HFFc6 (cell line): ENCODE measurements around the gene SHANK1. TPM values are rescaled to one million over a fixed set of nuclear protein-coding genes. Genes with fewer than 3 reads are reported as not detected.
"Not testable (repeated sequence)": the region's sequence is repeated elsewhere in the genome, so short reads cannot be mapped to it uniquely, and the experiment has no call there.

Experiments used
- DNase-seq: peaks from one replicate; pipeline ENCODE4 v3.0.0-alpha.2; 2018
- H3K27ac Mint-ChIP-seq: 2 replicates; pipeline ENCODE4 v1.8.0; 2020; ENCODE audit warnings: mild to moderate bottlenecking, mixed read lengths
- H3K27me3 Mint-ChIP-seq: 2 replicates; pipeline ENCODE4 v1.8.0; 2021; ENCODE audit warnings: mild to moderate bottlenecking, moderate library complexity, mixed read lengths; ENCODE audit not compliant: insufficient read depth
- H3K36me3 Mint-ChIP-seq: 2 replicates; pipeline ENCODE4 v1.8.0; 2021; ENCODE audit warnings: low read depth, mixed read lengths
- H3K4me1 Mint-ChIP-seq: 2 replicates; pipeline ENCODE4 v1.8.0; 2020; ENCODE audit warnings: low read depth, mixed read lengths
- H3K4me3 Mint-ChIP-seq: 2 replicates; pipeline ENCODE4 v1.8.0; 2020; ENCODE audit warnings: mild to moderate bottlenecking, moderate library complexity, mixed read lengths
- H3K9me3 Mint-ChIP-seq: 2 replicates; pipeline ENCODE4 v1.8.0; 2020; ENCODE audit warnings: mild to moderate bottlenecking, mixed read lengths
- total RNA-seq, 6 experiments: library from RNA; stranded (reverse); fragmentation: NEBNext Ultra II Directional; extraction: Animal tissue kit (Norgen Biotek cat#: 25700); gene quantifications; 2 replicates in 1 of 6; 3 replicates in 5 of 6; pipeline ENCODE4 v1.2.3, GENCODE V29; 2021
- TF ChIP-seq, protein P1 (sequence below): fragments of 200-600 bp; sonication (generic); IDR thresholded peaks from 2 replicates; pipeline ENCODE4 v1.5.0; 2021; ENCODE audit warnings: antibody characterized with exemption, mild to moderate bottlenecking

Gene SHANK1
- total RNA-seq, 6 experiments from 2014 or later, result 5.4 to 16.7 (median 14.7) TPM

GRCh38 chr19:50756244-50756643 lies 36.6 kb upstream of the SHANK1 start:
- not testable (repeated sequence) for H3K36me3 Mint-ChIP-seq, H3K27ac Mint-ChIP-seq, DNase-seq, H3K4me3 Mint-ChIP-seq, H3K9me3 Mint-ChIP-seq, H3K4me1 Mint-ChIP-seq
- peaks cover 17% of the 10 kb centered on the region for H3K27me3 Mint-ChIP-seq

DNA sequence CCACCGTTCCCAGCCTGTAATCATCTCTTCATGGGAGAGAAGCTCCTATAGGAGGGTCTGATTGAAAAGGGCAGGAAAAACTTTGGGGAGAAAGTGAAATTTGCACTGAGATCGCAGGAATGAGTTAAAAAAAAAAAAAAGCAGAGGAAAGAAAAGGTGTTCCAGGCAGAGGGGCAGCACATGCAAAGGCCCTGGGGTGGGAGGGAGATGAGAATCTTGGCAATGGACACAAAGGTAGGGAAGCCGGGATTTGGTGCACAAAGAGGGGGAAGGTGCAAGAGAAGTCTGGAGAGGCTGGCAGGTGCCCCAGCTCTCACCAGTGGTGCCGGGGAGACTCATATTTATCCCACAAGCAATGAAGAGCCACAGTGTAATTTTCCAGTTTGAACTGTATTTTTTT lies 34.3 kb upstream of the SHANK1 start:
- TF ChIP-seq, protein P1, sequence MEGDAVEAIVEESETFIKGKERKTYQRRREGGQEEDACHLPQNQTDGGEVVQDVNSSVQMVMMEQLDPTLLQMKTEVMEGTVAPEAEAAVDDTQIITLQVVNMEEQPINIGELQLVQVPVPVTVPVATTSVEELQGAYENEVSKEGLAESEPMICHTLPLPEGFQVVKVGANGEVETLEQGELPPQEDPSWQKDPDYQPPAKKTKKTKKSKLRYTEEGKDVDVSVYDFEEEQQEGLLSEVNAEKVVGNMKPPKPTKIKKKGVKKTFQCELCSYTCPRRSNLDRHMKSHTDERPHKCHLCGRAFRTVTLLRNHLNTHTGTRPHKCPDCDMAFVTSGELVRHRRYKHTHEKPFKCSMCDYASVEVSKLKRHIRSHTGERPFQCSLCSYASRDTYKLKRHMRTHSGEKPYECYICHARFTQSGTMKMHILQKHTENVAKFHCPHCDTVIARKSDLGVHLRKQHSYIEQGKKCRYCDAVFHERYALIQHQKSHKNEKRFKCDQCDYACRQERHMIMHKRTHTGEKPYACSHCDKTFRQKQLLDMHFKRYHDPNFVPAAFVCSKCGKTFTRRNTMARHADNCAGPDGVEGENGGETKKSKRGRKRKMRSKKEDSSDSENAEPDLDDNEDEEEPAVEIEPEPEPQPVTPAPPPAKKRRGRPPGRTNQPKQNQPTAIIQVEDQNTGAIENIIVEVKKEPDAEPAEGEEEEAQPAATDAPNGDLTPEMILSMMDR, result no peak
- Mint-ChIP-seq H3K27me3 (peaks cover 22% of the 10 kb centered on the region), H3K4me1 (no peaks in the 10 kb centered on the region), H3K36me3 (no peaks in the 10 kb centered on the region), H3K27ac (no peak overlapping the region), H3K9me3 (no peaks in the 10 kb centered on the region), H3K4me3 (no peak overlapping the region)
- DNase-seq, result no peak

DNA sequence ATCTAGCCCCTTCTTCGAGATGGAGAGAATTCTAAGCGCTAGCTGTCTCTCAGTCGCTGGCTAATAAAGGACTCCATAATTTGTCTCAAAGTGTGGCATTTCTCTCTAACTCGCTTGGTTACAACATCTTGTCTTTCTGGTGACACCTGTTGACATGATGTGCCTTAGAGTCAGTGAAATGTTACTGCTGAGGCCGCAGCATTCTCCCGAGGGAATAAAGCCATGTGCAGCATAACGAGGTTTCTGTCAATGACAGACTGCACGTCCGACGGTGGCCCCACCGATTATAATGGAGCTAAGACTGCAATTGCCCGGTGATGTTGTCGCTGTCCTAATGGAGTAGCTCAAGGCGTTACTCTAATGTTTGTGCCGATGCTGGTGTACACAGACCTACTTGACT lies 30.4 kb upstream of the SHANK1 start:
- Mint-ChIP-seq H3K4me3 (no peak overlapping the region), H3K4me1 (no peaks in the 10 kb centered on the region), H3K27me3 (peaks cover 25% of the 10 kb centered on the region), H3K9me3 (no peaks in the 10 kb centered on the region), H3K27ac (no peak overlapping the region), H3K36me3 (no peaks in the 10 kb centered on the region)
- DNase-seq, result no peak
- TF ChIP-seq, protein P1, result no peak

DNA sequence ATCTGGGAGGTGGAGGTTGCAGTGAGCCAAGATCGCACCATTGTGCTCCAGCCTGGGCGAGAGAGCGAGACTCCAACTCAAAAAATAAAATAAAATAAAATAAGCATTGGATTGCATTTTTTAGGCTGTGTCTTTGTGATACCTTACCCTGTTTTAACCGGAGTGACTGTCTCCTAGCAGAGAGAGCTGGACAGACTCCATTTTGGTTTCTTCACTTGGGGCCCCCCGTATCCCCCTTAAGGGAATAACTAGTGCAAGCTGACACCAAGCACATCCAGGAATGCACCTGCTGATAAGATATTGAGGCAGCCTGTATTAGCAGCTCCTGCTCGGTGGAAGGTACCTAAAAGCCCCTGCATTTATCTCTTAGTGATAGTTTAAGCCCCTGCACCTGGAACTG lies 29.9 kb upstream of the SHANK1 start:
- H3K27ac Mint-ChIP-seq, result no peak overlapping the region
- H3K9me3 Mint-ChIP-seq, result no peaks in the 10 kb centered on the region
- H3K27me3 Mint-ChIP-seq, result peaks cover 25% of the 10 kb centered on the region
- H3K36me3 Mint-ChIP-seq, result no peaks in the 10 kb centered on the region
- TF ChIP-seq, protein P1, result no peak
- no peak for DNase-seq
- no peaks in the 10 kb centered on the region for H3K4me1 Mint-ChIP-seq
- H3K4me3 Mint-ChIP-seq, result no peak overlapping the region

DNA sequence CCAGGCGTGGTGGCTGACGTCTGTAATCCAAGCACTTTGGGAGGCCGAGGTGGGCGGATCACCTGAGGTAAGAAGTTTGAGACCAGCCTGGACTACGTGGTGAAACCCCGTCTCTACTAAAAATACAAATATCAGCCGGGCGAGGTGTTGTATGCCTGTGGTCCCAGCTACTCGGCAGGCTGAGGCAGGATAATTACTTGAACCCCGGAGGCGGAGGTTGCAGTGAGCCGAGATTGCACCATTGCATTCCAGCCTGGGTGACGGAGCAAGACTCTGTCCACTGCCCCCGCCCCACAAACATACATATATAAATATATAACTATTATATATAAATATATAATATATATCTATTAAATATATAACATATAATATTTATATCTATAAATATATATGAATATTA lies 27.5 kb upstream of the SHANK1 start:
- H3K27ac Mint-ChIP-seq, H3K9me3 Mint-ChIP-seq, DNase-seq, H3K4me3 Mint-ChIP-seq, H3K4me1 Mint-ChIP-seq, H3K36me3 Mint-ChIP-seq: not testable (repeated sequence)
- H3K27me3 Mint-ChIP-seq, result peaks cover 18% of the 10 kb centered on the region

- TF ChIP-seq, protein P1, result no peak
- Mint-ChIP-seq H3K4me1 (no peaks in the 10 kb centered on the region), H3K4me3 (no peak overlapping the region), H3K36me3 (no peaks in the 10 kb centered on the region), H3K9me3 (no peaks in the 10 kb centered on the region), H3K27me3 (peaks cover 21% of the 10 kb centered on the region), H3K27ac (no peak overlapping the region)
- no peak for DNase-seq
Measured at GRCh38 chr19:50745221-50745620, 25.6 kb upstream of the SHANK1 start.

- TF ChIP-seq, protein P1, result no peak
- Mint-ChIP-seq H3K4me1 (no peaks in the 10 kb centered on the region), H3K27me3 (peaks cover 32% of the 10 kb centered on the region), H3K9me3 (no peaks in the 10 kb centered on the region), H3K36me3 (no peaks in the 10 kb centered on the region), H3K4me3 (no peak overlapping the region), H3K27ac (no peak overlapping the region)
- no peak for DNase-seq
Measured at GRCh38 chr19:50743537-50743936, 23.9 kb upstream of the SHANK1 start.
